SKM-1 treated with dmso at 0.1 percent for 144 hours (cell line): ENCODE results near the gene LTF.
"Not testable (repeated sequence)": the region's sequence is repeated elsewhere in the genome, so short reads cannot be mapped to it uniquely, and the experiment has no call there.

Experiments used
- DNase-seq: peaks from one replicate; lab custom pipeline; 2025; ENCODE audit not compliant: unreplicated experiment; lab: John Stamatoyannopoulos, UW

The LTF gene

GRCh38 chr3:46416811-46417510, 47.7 kb downstream of the LTF start:
- no peak for DNase-seq

- DNase-seq = no peak
These were observed 48.4 kb downstream of the LTF start for GRCh38 chr3:46416125-46416810.

GRCh38 chr3:46414739-46415138, 50.0 kb downstream of the LTF start:
- no peak for DNase-seq

- DNase-seq = no peak
These were observed 50.8 kb downstream of the LTF start for GRCh38 chr3:46413951-46414350.

GRCh38 chr3:46412786-46413298, 51.9 kb downstream of the LTF start:
- DNase-seq = no peak

GRCh38 chr3:46411271-46411670, 53.4 kb downstream of the LTF start:
- no peak for DNase-seq

GRCh38 chr3:46410669-46411068, 54.0 kb downstream of the LTF start:
- no peak for DNase-seq

- no peak for DNase-seq
These were observed 54.8 kb downstream of the LTF start for GRCh38 chr3:46409739-46410489.

- no peak for DNase-seq
These were observed 55.9 kb downstream of the LTF start for GRCh38 chr3:46408853-46409252.

- no peak for DNase-seq
These were observed 56.7 kb downstream of the LTF start for GRCh38 chr3:46407970-46408369.

GRCh38 chr3:46406788-46407611, 57.7 kb downstream of the LTF start, which contains the start of the genes CCR5AS and CCRL2:
Gene CCR5AS (minus strand): TSS chr3:46407066.
Gene CCRL2 (plus strand): TSS chr3:46407259. CDS start chr3:46408080, 821 bp downstream.
- DNase-seq = peak; percentile 43

GRCh38 chr3:46406443-46406787, 58.3 kb downstream of the LTF start:
- no peak for DNase-seq

GRCh38 chr3:46405301-46406019, 59.2 kb downstream of the LTF start:
- no peak for DNase-seq

GRCh38 chr3:46402902-46403301, 61.8 kb downstream of the LTF start:
- not testable (repeated sequence) for DNase-seq

GRCh38 chr3:46401579-46401978, 63.1 kb downstream of the LTF start:
- DNase-seq = no peak

GRCh38 chr3:46400846-46401245, 63.9 kb downstream of the LTF start:
- DNase-seq = no peak

GRCh38 chr3:46400000-46400734, 64.5 kb downstream of the LTF start:
- DNase-seq = no peak

- no peak for DNase-seq
These were observed 65.1 kb downstream of the LTF start for GRCh38 chr3:46399557-46399956.

- no peak for DNase-seq
These were observed 65.6 kb downstream of the LTF start for GRCh38 chr3:46399098-46399497.
